ENCODE measurements around the gene ZNF469. TPM values are rescaled to one million over a fixed set of nuclear protein-coding genes. Genes with fewer than 3 reads are reported as not detected.

ZNF469 gene
- total and polyA plus RNA-seq, 8 donors: 0.14 to 2.0 (median 0.34) TPM

GRCh38 chr16:88348377-88349152 is 34.2 kb upstream of the ZNF469 start:
- no peak for FAIRE-seq
- Histone ChIP-seq H3K36me3 (no peaks in the 10 kb centered on the region), H3K27me3 (no peaks in the 10 kb centered on the region), H3K4me3 (no peak overlapping the region), H3K27ac (no peak overlapping the region), H3K9me3 (no peaks in the 10 kb centered on the region), H3K4me1 (no peaks in the 10 kb centered on the region)
- DNase-seq: peak in 3 of 6 donors; percentile 10 to 48 (median 47)
- ATAC-seq: no peak
- 79 to 90% methylated on average over 25 of the region's 25 CpGs for WGBS, 2 donors
- TF ChIP-seq, protein P1, sequence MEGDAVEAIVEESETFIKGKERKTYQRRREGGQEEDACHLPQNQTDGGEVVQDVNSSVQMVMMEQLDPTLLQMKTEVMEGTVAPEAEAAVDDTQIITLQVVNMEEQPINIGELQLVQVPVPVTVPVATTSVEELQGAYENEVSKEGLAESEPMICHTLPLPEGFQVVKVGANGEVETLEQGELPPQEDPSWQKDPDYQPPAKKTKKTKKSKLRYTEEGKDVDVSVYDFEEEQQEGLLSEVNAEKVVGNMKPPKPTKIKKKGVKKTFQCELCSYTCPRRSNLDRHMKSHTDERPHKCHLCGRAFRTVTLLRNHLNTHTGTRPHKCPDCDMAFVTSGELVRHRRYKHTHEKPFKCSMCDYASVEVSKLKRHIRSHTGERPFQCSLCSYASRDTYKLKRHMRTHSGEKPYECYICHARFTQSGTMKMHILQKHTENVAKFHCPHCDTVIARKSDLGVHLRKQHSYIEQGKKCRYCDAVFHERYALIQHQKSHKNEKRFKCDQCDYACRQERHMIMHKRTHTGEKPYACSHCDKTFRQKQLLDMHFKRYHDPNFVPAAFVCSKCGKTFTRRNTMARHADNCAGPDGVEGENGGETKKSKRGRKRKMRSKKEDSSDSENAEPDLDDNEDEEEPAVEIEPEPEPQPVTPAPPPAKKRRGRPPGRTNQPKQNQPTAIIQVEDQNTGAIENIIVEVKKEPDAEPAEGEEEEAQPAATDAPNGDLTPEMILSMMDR (IDR thresholded peaks at IDR 0.05): no peak
- intact Hi-C loops (cut with DNase I): no loop called here

GRCh38 chr16:88349153-88349902 is 33.4 kb upstream of the ZNF469 start:
- intact Hi-C loops (cut with DNase I): no loop called here
- no peak for FAIRE-seq
- Histone ChIP-seq H3K27me3 (no peaks in the 10 kb centered on the region), H3K36me3 (no peaks in the 10 kb centered on the region), H3K27ac (no peak overlapping the region), H3K9me3 (no peaks in the 10 kb centered on the region), H3K4me3 (no peak overlapping the region), H3K4me1 (no peaks in the 10 kb centered on the region)
- TF ChIP-seq, protein P1 (IDR thresholded peaks at IDR 0.05): no peak
- ATAC-seq: no peak
- WGBS, 2 donors: 60 to 74% methylated on average over 12 of the region's 12 CpGs
- DNase-seq: no peak

GRCh38 chr16:88349903-88350900 is 32.6 kb upstream of the ZNF469 start:
- WGBS, 2 donors: 68 to 72% methylated on average over 32 of the region's 32 CpGs
- intact Hi-C loops (cut with DNase I): no loop called here
- no peaks in the 10 kb centered on the region for H3K36me3 ChIP-seq
- ATAC-seq (no peak), FAIRE-seq (no peak), DNase-seq (peak in 3 of 6 donors; percentile 20 to 72 (median 31))
- no peak overlapping the region for H3K4me3 ChIP-seq
- H3K27ac ChIP-seq: no peak overlapping the region
- H3K27me3 ChIP-seq: no peaks in the 10 kb centered on the region
- no peaks in the 10 kb centered on the region for H3K9me3 ChIP-seq
- H3K4me1 ChIP-seq: no peaks in the 10 kb centered on the region
- TF ChIP-seq, protein P1 (IDR thresholded peaks at IDR 0.05): no peak

GRCh38 chr16:88350922-88351321 is 31.8 kb upstream of the ZNF469 start:
- intact Hi-C loops (cut with DNase I): no loop called here
- no peak overlapping the region for H3K4me3 ChIP-seq
- TF ChIP-seq, protein P1 (IDR thresholded peaks at IDR 0.05): no peak
- H3K27me3 ChIP-seq: no peaks in the 10 kb centered on the region
- no peak for ATAC-seq
- DNase-seq: peak in 2 of 6 donors; percentile 29 to 47
- no peak for FAIRE-seq
- 62 to 65% methylated on average over 15 of the region's 15 CpGs for WGBS, 2 donors
- H3K36me3 ChIP-seq: no peaks in the 10 kb centered on the region
- no peaks in the 10 kb centered on the region for H3K4me1 ChIP-seq
- no peak overlapping the region for H3K27ac ChIP-seq
- H3K9me3 ChIP-seq: no peaks in the 10 kb centered on the region
